ENCODE results near the gene CCR2. TPM values are rescaled to one million over a fixed set of nuclear protein-coding genes. Genes with fewer than 3 reads are reported as not detected.

Gene CCR2
- polyA plus RNA-seq (not detected in 2 replicates), polyA minus RNA-seq (not detected in 2 replicates)

- Histone ChIP-seq H3K4me2 (ENCODE audit: low read length) (no peak within 1 kb of the TSS), H3F3A (ENCODE audit: insufficient read depth, low read length, poor library complexity, severe bottlenecking) (no peaks in the 10 kb centered on the region), H3K9me3 (ENCODE audit: low read length) (no peaks in the 10 kb centered on the region), H3K9me2 (ENCODE audit: insufficient read depth, low read length) (no peaks in the 10 kb centered on the region), H3K79me2 (replicated peaks; ENCODE audit: insufficient read depth, low read length) (no peaks in the 10 kb centered on the region), H3K27ac (ENCODE audit: low read length) (no peak within 1 kb of the TSS), H3K4me3 (ENCODE audit: low read length) (no peak within 1 kb of the TSS), H3K9ac (ENCODE audit: low read length) (no peak within 1 kb of the TSS), H2AFZ (ENCODE audit: low read depth, low read length) (no peak within 1 kb of the TSS), H3K36me3 (ENCODE audit: insufficient read depth, low read length) (no peaks in the 10 kb centered on the region), H3K27me3 (ENCODE audit: insufficient read depth, low read depth, low read length) (no peaks in the 10 kb centered on the region), H4K20me1 (ENCODE audit: insufficient read depth) (no peaks in the 10 kb centered on the region)
- no peak for TF ChIP-seq TAF1 (IDR thresholded peaks at IDR 0.05; ENCODE audit: low read depth)
- no peak for TF ChIP-seq RAD21 (conservative IDR thresholded peaks at IDR 0.05)
- TF ChIP-seq POLR2AphosphoS5 (IDR thresholded peaks at IDR 0.05): no peak
- TF ChIP-seq EZH2 (IDR thresholded peaks at IDR 0.05; ENCODE audit: borderline replicate concordance, insufficient read depth, low read length, poor library complexity, severe bottlenecking): no peak
- no peak for TF ChIP-seq SMC3 (conservative IDR thresholded peaks at IDR 0.05; ENCODE audit: poor library complexity)
- no peak for TF ChIP-seq REST (IDR thresholded peaks at IDR 0.05; ENCODE audit: borderline replicate concordance)
- TF ChIP-seq EP300 (conservative IDR thresholded peaks at IDR 0.05; ENCODE audit: poor library complexity, severe bottlenecking): no peak
- TF ChIP-seq MXI1 (conservative IDR thresholded peaks at IDR 0.05; ENCODE audit: poor library complexity, severe bottlenecking): no peak
- TF ChIP-seq, protein P1, sequence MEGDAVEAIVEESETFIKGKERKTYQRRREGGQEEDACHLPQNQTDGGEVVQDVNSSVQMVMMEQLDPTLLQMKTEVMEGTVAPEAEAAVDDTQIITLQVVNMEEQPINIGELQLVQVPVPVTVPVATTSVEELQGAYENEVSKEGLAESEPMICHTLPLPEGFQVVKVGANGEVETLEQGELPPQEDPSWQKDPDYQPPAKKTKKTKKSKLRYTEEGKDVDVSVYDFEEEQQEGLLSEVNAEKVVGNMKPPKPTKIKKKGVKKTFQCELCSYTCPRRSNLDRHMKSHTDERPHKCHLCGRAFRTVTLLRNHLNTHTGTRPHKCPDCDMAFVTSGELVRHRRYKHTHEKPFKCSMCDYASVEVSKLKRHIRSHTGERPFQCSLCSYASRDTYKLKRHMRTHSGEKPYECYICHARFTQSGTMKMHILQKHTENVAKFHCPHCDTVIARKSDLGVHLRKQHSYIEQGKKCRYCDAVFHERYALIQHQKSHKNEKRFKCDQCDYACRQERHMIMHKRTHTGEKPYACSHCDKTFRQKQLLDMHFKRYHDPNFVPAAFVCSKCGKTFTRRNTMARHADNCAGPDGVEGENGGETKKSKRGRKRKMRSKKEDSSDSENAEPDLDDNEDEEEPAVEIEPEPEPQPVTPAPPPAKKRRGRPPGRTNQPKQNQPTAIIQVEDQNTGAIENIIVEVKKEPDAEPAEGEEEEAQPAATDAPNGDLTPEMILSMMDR (IDR thresholded peaks at IDR 0.05; ENCODE audit: poor library complexity, severe bottlenecking): no peak
These were observed at the start of gene CCR2 for GRCh38 chr3:46353647-46354410. Gene CCR2 (plus strand): TSS chr3:46354111. CDS start chr3:46357528, 3,417 bp downstream.

DNA sequence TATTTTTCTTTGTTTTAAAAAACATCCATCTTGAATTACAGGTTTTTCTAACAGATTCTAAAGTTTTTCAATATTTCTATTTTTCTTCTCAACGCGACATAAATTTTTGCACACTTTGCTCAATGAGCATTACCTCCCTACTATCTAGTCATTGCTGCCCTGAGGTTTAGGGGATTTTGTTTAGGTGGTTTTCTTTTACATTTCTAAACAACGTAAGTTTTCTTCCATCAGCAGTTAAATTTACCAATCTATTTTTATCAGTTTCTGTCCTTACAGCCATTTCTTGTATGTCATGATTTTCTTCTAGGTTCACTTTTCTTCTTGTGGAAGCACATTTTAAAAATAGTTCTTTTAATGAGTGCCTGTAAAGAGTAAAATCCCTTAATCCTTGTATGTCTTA is 49.2 kb upstream of the CCR2 start:
- no peaks in the 10 kb centered on the region for H3K36me3 ChIP-seq (ENCODE audit: insufficient read depth, low read length)
- no peak for TF ChIP-seq TAF1 (IDR thresholded peaks at IDR 0.05; ENCODE audit: low read depth)
- no peak for TF ChIP-seq MXI1 (conservative IDR thresholded peaks at IDR 0.05; ENCODE audit: poor library complexity, severe bottlenecking)
- TF ChIP-seq RAD21 (conservative IDR thresholded peaks at IDR 0.05): no peak
- TF ChIP-seq SMC3 (conservative IDR thresholded peaks at IDR 0.05; ENCODE audit: poor library complexity): no peak
- no peak for TF ChIP-seq REST (IDR thresholded peaks at IDR 0.05; ENCODE audit: borderline replicate concordance)
- no peak for TF ChIP-seq EZH2 (IDR thresholded peaks at IDR 0.05; ENCODE audit: borderline replicate concordance, insufficient read depth, low read length, poor library complexity, severe bottlenecking)
- TF ChIP-seq POLR2AphosphoS5 (IDR thresholded peaks at IDR 0.05): no peak
- TF ChIP-seq EP300 (conservative IDR thresholded peaks at IDR 0.05; ENCODE audit: poor library complexity, severe bottlenecking): no peak
- TF ChIP-seq, protein P1 (IDR thresholded peaks at IDR 0.05; ENCODE audit: poor library complexity, severe bottlenecking): no peak
- H4K20me1 ChIP-seq (ENCODE audit: insufficient read depth): no peaks in the 10 kb centered on the region
- no peaks in the 10 kb centered on the region for H3K79me2 ChIP-seq (replicated peaks; ENCODE audit: insufficient read depth, low read length)
- H3K4me2 ChIP-seq (ENCODE audit: low read length): no peak overlapping the region
- H3K9me2 ChIP-seq (ENCODE audit: insufficient read depth, low read length): no peaks in the 10 kb centered on the region
- H3K9ac ChIP-seq (ENCODE audit: low read length): no peak overlapping the region
- no peaks in the 10 kb centered on the region for H3F3A ChIP-seq (ENCODE audit: insufficient read depth, low read length, poor library complexity, severe bottlenecking)
- H3K27me3 ChIP-seq (ENCODE audit: insufficient read depth, low read depth, low read length): no peaks in the 10 kb centered on the region
- no peak overlapping the region for H3K4me3 ChIP-seq (ENCODE audit: low read length)
- no peak overlapping the region for H3K27ac ChIP-seq (ENCODE audit: low read length)
- H2AFZ ChIP-seq (ENCODE audit: low read depth, low read length): no peak overlapping the region
- no peaks in the 10 kb centered on the region for H3K9me3 ChIP-seq (ENCODE audit: low read length)

Data from neural cell (in vitro differentiated cells).